Stimulated activated CD4-positive, alpha-beta T cell treated with anti-CD3 and anti-CD28 coated beads, Interleukin-4, amount 100 ng/mL, for 24 hours (primary cell): ENCODE measurements around the gene ATRNL1.
"Not testable (repeated sequence)": the region's sequence is repeated elsewhere in the genome, so short reads cannot be mapped to it uniquely, and the experiment has no call there.

ENCODE experiments used
- DNase-seq: peaks from one replicate; pipeline ENCODE4 v3.0.0-alpha.2; 2020

Gene ATRNL1

DNA sequence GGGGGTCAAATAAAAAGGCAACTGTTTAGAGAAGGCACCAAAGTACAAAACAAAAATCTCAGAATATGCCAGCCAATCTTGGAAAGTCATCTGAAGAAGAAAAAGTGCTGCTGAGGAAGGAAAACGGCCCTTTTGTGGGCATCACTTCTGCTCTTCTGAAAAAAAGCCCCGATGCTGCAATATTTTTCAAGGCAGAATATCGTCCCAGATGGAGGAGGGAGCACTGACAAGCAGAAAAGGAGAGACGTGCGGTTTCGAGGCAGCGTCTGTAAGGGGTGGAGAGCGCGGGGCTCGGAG, 959 bp upstream of the ATRNL1 start:
- DNase-seq, result no peak

DNA sequence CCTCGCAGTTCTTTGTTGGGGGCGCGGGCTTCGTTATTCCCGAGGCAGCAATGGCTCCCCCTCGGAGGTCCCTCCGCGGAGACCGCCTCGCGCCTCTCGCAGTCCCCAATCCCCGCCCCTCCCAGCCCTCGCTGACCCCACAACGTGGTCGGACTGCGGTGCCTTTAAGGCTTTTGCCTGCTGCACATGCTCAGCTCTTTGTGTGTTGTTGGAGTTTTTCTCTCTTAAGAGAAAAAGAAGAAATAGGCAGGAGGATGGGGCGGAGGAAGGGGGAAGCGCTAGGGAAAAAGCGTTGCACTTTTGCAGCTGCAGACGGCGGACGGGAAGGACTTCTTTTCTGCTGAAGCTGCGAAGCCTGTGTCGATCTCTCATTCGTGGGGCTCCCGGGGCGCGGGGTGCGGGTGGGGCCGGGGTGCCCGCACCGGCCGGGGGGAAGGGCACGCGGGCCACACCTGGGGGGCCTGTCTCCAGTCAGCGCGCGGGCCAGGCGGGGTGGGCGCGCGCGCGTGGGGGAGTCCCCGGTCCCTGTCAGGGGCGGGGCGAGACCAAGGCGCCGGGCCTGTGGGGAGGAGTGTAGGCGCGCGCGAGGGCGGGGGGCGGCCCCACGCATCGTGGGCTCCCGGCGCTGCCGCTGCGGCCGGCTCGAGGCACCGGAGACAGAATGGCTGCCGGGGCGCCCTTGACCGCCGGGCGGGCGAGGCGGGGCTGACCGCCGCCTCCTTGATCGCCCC, 445 bp upstream of the ATRNL1 start:
- DNase-seq, result no peak

DNA sequence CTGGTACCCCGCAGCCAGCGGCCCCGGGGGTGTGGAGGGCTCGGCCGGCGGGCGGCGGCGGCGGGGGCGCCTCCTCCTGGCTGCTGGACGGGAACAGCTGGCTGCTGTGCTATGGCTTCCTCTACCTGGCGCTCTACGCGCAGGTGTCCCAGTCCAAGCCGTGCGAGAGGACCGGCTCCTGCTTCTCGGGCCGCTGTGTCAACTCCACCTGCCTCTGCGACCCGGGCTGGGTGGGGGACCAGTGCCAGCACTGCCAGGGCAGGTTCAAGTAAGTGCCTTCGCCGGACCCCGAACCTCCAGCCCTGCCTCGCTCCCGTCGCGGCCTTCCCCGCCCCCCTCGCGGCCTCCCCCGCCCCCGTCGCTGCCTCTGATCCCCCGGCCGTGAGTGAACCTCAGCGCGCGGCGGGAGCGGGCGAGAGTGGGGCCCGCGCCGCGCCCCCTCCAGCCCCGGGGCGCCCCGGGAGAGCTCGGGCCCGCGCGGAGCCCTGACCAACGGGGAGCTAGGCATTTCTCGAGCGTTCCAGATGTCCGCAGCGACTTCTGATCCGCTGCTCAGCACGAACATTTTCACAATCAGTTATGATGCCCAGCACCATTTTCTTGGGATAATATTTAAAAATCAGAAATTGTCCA, 727 bp downstream of the ATRNL1 start:
- no peak for DNase-seq

DNA sequence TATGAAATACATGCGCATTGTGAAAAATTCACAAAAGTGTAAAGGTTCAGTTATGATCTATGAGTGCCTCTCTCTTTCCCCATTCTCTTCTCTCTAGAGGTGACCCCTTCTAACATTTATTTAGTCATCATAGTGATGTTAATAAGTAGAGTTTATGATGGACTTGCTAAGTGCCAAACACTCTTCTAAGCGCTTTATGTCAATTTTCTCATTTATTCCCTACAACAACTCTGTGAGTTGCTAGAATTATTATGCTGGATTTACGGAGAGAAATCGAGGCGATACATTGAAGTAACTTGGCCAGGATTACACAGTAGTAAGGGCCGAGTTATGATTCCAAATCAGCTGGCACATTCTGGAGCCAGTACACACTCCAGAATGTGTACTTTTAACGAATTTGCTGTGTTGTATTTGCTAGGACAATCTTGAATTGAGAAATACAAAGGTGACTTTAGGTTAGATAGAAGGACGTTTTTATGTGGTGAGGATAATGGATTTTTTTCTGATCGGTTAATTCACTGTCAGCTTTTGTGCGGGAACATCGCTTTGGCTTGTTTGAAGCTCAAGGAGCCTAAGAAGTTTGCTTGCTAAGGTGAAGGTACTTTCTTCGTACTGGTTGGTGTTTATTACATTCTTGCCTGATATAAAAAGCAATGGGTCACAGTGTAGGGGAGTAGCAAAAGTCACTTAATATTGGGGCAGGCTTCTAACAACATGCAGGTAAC, 1.4 kb downstream of the ATRNL1 start:
- DNase-seq, result no peak

DNA sequence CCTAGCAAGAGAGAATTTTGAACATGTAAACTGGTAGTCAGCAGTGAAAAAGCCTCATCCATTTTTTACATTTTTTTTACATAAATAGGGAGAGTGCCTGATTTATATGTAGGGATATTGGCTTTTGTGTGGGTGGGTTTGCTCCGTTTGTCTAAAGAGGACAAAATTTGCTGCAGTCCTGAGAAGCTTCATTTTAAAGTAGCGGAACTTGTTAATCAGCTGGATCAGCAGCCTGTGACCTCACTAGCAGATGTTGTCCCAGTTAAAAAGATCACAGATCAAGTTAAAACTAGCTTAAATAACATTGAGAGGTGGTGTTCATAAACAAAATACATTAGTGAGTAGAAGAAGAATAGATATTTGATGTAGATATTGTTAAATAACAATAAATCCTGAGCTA, 2.6 kb downstream of the ATRNL1 start:
- DNase-seq, result no peak

DNA sequence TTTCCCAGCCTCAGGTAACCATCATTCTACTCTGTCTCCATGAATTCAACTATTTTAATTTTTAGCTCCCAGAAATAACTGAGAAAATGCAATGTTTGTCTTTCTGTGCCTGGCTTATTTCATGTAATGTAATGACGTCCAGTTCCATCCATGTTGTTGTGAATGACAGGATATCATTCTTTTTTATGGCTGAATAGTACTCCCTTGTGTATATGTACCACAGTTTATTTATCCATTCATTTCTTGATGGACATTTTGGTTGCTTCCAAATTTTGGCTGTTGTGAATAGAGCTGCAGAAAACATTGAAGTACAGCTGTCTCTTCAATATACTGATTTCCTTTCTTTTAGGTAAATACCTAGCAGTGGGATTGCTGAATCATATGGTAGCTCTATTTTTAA, 10.5 kb downstream of the ATRNL1 start:
- no peak for DNase-seq

DNA sequence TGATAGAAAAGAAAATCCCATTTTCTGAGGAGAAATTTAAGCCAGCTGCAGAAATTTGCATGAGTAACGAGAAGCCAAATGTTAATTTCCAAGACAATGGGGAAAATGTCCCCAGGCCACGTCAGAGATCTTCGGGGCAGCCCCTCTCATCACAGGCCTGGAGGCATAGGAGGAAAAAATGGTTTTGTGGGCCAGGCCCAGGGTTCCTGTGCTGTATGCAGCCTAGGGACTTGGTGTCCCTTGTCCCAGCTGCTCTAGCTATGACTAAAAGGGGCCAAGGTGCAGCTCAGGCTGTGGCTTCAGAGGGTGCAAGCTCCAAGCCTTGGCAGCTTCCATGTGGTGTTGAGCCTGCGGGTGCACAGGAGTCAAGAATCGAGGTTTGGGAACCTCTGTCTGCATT, 12.2 kb downstream of the ATRNL1 start:
- DNase-seq, result not testable (repeated sequence)

DNA sequence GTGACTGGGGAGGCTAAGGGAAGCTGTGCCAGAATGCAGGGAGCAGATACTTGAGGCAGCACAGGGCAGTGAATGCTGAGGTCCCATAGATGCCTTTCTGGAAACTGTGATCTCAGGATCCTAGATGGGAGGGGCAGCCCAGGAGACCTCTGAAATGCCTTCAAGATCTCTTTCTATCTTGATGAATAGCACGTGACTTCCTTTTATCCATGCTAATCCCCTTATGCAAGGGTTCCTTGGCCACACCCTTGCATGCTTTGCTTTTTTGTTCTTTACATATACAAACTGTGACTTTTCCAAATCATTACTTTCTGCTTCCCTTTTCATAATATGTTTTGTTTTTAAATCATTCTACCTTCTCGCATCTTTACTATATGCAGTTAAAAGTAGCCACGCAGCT, 14.7 kb downstream of the ATRNL1 start:
- DNase-seq, result no peak

DNA sequence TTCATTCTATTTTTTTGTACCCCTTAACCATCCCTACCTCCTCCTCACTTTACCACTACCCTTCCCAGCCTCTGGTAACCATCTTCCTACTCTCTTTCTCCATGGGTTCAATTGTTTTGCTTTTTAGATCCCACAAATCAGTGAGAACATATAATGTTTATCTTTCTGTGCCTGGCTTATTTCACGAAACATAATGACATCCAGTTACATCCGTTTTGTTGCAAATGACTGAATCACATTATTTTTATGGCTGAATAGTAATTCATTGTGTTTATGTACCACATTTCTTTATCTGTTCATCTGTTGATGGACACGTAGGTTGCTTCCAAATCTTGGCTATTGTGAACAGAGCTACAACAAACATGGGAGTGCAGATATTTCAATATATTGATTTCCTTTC, 24.1 kb downstream of the ATRNL1 start:
- no peak for DNase-seq

DNA sequence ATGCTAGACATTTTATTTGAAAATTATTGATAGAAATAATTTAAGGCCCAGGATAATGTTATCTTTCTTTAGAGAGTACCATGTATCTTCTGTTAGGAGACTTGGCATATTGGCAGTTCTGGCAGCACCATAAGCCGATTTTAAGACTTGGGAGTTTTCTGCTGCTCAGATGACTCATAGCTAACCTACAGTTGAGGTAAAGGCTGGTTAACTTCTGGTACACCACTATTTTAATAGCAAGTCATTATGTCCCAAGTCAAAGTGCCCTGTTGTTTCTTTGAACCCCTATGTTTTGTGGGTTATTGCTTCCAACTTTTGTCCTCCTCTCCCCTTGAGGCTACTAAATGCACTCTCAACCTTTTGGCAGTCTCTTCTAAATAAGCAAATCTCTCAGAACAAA, 25.2 kb downstream of the ATRNL1 start:
- no peak for DNase-seq

DNA sequence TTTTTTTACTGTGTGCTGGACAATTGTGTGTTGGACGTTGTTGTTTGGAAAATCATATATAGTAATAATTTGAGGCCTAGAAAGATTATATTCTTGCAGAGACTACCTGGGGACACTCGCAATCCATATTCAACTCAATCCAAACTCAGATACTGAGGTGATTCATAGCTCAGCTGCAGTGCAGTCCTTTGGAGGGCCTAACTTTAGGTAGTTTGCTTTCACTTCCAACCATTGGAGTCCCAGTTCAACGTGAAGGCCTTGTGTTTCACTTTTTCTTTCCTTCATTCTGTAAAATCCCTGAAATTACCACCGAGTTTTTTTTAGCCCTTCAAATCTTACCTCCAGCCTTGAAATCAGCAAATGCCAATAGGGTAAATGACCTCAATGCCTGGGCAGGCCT, 32.3 kb downstream of the ATRNL1 start:
- no peak for DNase-seq

DNA sequence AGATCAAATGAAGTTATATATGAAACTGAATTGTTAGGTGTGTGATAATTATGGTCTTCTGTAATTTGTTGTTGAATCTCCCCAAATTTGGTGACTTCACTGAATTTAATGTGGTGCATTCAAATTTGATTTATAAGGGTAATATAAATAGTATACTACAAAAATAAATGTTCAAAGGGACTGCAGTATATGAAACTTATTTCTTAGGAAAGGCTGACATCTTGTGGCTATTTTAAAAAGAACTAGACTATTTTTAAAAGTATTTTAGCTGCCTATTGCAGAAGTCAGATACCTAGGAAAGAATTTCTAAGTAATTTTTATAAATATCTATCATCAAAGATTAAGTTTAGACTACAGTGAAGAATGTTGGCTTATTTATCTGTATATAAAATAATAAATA, 36.6 kb downstream of the ATRNL1 start:
- DNase-seq, result no peak

DNA sequence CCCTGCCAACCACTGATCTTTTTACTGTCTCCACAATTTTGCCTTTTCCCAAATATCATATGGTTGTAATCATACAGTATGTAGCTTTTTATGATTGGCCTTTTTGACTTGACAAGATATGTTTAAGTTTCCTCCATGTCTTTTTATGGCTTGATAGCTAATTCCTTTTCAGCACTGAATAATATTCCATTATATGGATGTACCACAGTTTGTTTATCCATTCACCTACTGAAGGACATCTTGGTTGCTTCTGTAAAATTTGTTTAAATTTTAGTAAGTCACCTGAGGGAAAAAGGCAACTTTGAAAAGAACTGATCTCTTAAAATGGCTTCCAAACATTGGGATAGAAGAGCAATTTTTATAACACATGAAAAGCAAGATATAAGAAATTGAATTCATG, 43.5 kb downstream of the ATRNL1 start:
- no peak for DNase-seq

DNA sequence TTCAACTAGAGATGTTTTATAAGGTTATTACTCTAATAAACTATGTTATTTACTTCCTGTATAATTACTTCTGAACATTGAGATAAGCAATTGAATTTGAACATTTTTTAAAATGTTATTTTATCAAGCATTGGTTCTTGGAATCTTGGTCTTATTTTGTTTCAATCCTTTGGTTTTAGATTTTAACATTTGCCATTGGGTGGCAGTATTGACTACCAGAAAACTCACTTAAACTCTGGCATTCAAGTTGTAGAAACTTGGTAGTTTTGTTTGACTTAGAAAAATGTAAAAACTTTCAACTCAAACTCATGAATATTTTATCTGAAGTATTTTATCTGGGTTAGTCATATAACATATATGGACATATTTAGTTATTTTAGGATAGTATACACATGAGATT, 48.1 kb downstream of the ATRNL1 start:
- DNase-seq, result no peak

DNA sequence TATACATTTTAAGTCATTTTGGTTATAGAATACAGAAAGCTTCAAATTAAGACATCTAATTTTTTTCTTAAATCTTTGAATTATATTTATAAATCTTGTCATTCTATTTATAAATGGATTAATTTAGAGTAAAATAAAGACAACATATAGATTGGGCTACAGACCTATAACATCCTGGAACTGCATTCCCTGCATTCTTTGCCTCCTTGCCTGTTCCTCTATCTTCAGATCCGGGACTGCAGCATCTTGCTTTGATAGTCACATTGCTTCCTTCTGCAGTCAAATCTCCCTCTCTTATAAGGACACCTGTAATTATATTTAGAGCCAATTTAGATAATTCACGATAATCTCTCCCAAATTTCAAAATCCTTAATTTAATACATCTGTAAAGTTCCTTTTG, 64.2 kb downstream of the ATRNL1 start:
- DNase-seq, result no peak

DNA sequence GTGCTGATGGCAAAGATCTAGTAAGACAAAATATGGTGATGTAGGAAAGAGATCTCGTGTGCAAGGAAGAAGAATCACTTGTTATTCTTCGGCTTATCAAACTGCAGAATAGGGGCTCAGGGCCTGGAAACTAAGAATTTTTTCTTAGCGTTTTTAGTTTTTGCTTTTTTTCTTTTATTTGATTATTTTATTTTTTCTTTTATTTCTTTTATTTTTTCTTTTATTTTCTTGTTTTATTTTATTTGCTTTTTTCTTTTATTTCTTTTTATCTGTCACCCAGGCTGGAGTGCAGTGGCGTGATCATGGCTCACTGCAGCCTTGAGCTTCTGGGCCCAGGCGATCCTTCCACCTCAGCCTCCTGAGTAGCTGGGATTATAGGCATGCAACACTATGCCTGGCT, 70.0 kb downstream of the ATRNL1 start:
- DNase-seq, result no peak

DNA sequence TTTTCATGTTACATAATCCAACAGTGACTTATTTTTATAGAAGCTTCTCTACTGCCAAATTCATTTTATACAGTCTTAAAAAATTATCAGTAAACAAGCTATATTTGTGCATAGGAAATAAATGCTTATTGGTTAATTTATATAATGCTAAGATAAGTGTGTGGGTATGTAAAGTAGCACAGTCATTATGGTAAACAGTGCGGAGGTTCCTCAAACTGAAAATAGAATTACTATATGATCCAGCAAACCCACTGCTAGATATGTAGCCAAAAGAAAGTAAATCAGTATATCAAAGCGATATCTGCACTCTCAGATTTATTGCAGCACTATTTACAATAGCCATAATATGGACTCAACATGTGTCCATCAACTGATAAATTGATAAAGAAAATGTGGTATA, 71.1 kb downstream of the ATRNL1 start:
- DNase-seq, result no peak

DNA sequence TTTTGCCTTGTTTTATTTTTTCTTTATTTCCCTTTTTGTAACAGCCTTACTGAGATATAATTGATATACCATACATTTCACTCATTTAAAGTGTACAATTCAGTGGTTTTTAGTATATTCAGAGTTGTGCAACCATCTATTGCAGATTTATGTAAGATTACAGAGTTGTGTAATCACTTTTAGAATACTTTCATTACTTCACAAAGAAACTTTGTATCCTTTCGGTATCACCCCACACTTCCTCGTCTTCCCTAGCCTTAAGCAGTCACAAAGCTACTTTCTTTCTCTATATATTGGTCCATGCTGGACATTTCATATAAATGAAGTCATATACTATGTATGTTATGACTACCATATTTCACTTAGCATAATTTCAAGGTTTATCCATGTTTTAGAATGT, 74.6 kb downstream of the ATRNL1 start:
- no peak for DNase-seq

DNA sequence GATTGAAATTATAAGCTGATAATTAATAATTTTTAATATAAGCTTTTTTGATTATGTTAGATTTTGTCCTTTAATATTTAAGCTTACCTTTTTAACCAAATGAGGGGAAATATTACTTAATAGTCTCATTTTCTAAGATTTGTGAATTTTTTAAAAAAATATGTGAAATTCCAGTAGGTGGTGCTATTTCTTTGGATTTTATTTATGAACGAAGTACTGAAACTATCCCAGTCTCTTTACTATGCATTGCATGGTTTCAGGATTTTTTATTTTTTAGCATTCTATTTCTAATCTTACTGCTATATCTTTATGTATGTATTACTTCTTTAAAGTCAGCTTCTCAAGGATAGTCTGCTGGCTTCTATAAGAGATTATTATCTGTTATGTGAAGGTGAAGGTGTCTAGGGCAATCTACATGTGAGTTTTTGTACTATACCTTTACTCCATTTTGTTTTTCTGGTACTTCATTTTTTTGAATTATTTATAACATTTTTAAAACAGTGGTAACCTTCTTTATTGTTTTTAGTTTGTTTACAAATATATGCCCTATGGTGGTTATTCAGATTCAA, 78.3 kb downstream of the ATRNL1 start:
- no peak for DNase-seq

DNA sequence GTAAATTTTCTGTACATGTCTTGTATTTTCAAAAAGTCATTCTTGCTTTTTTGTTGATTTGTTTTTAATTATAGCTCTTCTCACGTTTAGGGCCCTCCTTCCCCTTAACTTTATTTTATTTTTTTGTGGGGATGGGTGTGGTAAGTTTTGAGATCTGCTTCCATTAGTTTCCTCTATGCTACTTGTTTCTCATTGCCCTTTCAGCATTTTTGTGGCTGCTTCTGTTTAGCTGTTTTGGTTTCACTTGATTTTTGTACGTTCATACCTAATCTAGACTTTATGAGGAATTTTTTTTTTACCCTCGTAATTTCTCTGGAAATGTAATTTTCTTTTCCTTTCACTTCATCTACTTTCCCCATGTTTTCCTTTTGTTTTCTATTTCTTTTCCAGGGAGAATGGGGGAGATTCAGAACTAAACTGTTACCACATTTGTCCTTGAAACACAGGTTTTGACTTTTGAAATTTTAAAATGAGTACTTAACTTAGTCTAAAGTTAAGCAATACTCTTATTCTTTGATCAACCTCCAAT, 80.8 kb downstream of the ATRNL1 start:
- no peak for DNase-seq

DNA sequence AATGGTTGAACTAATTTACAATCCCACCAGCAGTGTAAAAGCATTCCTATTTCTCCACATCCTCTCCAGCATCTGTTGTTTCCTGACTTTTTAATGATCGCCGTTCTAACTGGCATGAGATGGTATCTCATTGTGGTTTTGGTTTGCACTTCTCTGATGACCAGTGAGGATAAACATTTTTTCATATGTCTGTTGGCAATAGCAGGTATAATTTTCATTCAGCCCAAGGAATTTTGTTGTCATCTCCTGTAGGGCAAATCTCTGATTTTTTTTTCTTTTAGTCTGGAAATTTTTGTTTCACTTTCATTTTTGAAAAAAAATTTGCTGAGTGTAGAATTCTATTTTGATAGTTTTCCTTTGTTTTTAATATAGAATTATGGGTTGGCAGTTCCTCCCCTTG, 114.1 kb downstream of the ATRNL1 start:
- not testable (repeated sequence) for DNase-seq

DNA sequence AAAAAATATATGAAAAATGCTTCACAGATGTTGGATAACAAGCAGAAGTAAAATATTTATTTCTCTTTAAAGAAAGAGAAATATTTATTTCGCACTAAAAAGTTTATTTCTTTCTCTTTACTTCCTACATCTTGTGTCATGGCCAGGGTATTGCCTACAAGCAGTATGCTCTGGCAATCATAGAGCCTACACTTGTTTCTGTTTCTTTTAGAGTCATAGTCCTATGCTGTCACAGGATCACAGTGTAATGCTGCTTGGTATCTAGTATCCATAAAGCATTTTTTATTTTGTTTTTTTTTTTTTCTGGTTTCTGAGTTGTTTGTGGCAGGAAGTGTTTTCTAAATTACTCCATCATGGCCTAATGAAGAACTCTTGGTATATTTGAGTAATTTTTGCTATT, 116.0 kb downstream of the ATRNL1 start:
- no peak for DNase-seq

DNA sequence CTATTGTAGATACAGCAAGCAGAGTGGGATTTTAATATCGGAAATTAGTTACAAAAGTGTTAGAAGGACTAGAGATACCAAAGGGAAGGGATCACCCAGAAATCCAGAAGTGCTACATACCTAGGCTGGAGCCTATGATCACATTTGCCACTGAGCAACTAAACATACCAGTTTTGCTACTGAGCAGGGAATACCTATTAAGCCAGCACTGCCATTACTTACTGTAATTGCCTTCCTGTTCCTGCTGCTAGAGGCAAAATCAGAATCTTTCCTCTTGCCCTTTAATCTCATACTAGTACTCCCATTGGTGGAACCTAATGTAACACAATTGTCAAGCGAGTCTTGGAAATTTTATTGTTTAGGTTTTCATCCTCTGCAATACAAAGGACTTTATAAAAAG, 121.7 kb downstream of the ATRNL1 start:
- DNase-seq, result no peak

DNA sequence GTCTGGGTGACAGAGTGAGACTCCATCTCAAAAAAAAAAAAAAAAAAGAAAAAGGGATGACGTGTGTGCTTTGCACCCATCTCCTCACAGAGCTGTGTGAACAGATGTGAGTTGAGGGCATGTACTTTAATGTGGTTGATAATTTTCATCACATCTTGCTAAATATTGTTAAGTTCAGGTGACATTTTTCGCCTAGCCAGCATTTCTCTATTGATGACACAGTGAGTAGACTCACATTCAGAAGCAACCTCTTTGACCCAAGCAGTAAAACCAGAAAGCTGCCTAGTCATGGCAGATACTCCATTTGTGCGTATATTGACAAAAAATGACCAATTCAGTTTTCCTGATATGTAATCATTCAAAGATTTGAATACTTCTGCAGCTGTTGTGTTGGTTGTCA, 126.0 kb downstream of the ATRNL1 start:
- DNase-seq, result no peak
